Erythroblast (primary cell): Measurements from ENCODE around the gene PVALB.

Source experiments
- GATA1 ChIP-seq: IDR thresholded peaks from 2 replicates; pipeline ENCODE4 v1.6.1; 2011; ENCODE audit warnings: low read depth, mild to moderate bottlenecking, control low read depth, low read length, moderate library complexity
- POLR2A ChIP-seq: IDR thresholded peaks from 2 replicates; pipeline ENCODE4 v1.6.1; 2011; ENCODE audit warnings: mild to moderate bottlenecking, low read length

DNA sequence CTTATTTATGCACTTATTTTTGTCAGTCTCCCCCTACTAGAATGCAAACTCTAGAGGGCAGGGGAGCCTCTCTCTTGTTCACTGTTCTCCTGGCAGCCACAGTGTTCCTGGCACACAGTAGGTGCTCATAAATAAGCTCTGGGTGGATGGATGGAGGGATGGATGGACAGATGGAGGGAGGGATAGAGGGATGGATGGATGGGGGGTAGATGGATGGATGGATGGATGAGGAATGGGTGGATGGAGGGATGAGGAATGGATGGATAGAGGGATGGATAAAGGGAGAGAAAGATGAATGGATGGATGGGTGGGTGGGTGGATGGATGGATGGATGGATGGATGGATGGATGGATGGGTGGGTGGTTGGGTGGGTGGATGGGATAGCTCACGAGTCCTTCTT lies 13.5 kb downstream of the PVALB start:
- TF ChIP-seq POLR2A (no peak), GATA1 (no peak)
